Eye (tissue), 1 donor: ENCODE data around the gene CUBN.
"Not testable (repeated sequence)": the region's sequence is repeated elsewhere in the genome, so short reads cannot be mapped to it uniquely, and the experiment has no call there.

Experiments used
- DNase-seq: peaks from one replicate; pipeline ENCODE4 v3.0.0-alpha.2; 2015

CUBN gene

GRCh38 chr10:17140386-17140761 lies 10.8 kb upstream of the CUBN start:
- DNase-seq: no peak

- no peak for DNase-seq
Measured at GRCh38 chr10:17138460-17139042, 8.9 kb upstream of the CUBN start.

GRCh38 chr10:17134737-17135260 lies 5.2 kb upstream of the CUBN start:
- no peak for DNase-seq

- no peak for DNase-seq
Measured at GRCh38 chr10:17134282-17134681, 4.7 kb upstream of the CUBN start.

GRCh38 chr10:17128261-17128660 lies 1.4 kb downstream of the CUBN start:
- no peak for DNase-seq

GRCh38 chr10:17126327-17126726 lies 3.3 kb downstream of the CUBN start:
- no peak for DNase-seq

GRCh38 chr10:17125206-17125893 lies 4.3 kb downstream of the CUBN start:
- no peak for DNase-seq

GRCh38 chr10:17123961-17124360 lies 5.7 kb downstream of the CUBN start:
- DNase-seq: no peak

GRCh38 chr10:17122726-17123661 lies 6.6 kb downstream of the CUBN start:
- no peak for DNase-seq

GRCh38 chr10:17122052-17122451 lies 7.6 kb downstream of the CUBN start:
- no peak for DNase-seq

GRCh38 chr10:17120694-17121093 lies 8.9 kb downstream of the CUBN start:
- no peak for DNase-seq

- no peak for DNase-seq
Measured at GRCh38 chr10:17119845-17120244, 9.8 kb downstream of the CUBN start.

GRCh38 chr10:17116193-17116592 lies 13.4 kb downstream of the CUBN start:
- DNase-seq: no peak

GRCh38 chr10:17115683-17116082 lies 13.9 kb downstream of the CUBN start:
- no peak for DNase-seq

- DNase-seq: not testable (repeated sequence)
Measured at GRCh38 chr10:17114878-17115444, 14.7 kb downstream of the CUBN start.

- no peak for DNase-seq
Measured at GRCh38 chr10:17113889-17114540, 15.6 kb downstream of the CUBN start.

GRCh38 chr10:17113346-17113745 lies 16.3 kb downstream of the CUBN start:
- no peak for DNase-seq

GRCh38 chr10:17112566-17112965 lies 17.0 kb downstream of the CUBN start:
- DNase-seq: no peak

- DNase-seq: no peak
Measured at GRCh38 chr10:17109475-17110207, 20.0 kb downstream of the CUBN start.

- DNase-seq: no peak
Measured at GRCh38 chr10:17109046-17109445, 20.6 kb downstream of the CUBN start.

- DNase-seq: no peak
Measured at GRCh38 chr10:17106991-17107390, 22.6 kb downstream of the CUBN start.

- no peak for DNase-seq
Measured at GRCh38 chr10:17101910-17102266, 27.7 kb downstream of the CUBN start.
